K562 (cell line): ENCODE measurements around the gene EGR4. TPM values are rescaled to one million over a fixed set of nuclear protein-coding genes. Genes with fewer than 3 reads are reported as not detected.

Source experiments
- ATAC-seq: fragments of 200-7000 bp; cut with Tn5 transposase; 3 replicates; pipeline ENCODE4 v1.9.1; 2020; ENCODE audit warnings: moderate library complexity
- BruUV-seq: library from RNA; stranded (reverse); fragments of 400-500 nt; replicated peaks from 2 replicates; lab custom pipeline; 2021; lab: Mats Ljungman, UMichigan
- CTCF ChIA-PET: fragments of 300-600 bp; formaldehyde crosslinking; extraction: SDS; loops from one replicate; lab custom pipeline; 2021; ENCODE audit warnings: low intra/inter-chr PET ratio; lab: Yijun Ruan, JAX
- POLR2A ChIA-PET: fragments of 300-600, 350-650 bp; sonication (Branson Sonifier 250); formaldehyde crosslinking; extraction: SDS; loops from one replicate; lab custom pipeline; 2021; ENCODE audit warnings: antibody characterized with exemption, inconsistent platforms; lab: Yijun Ruan, JAX
- DNase-seq, 4 experiments: peaks; one replicate each; pipeline versions ENCODE4 v3.0.0 to v3.0.0-alpha.2; 2011 to 2018; ENCODE audit warnings: low spot score in 3 of 4, mixed read lengths in 3 of 4; ENCODE audit errors: extremely low read depth in 1 of 4
- FAIRE-seq: peaks from 2 replicates; lab custom pipeline; 2011; peaks lifted over from hg19 to GRCh38; lab: Jason Lieb, UNC
- H2AFZ ChIP-seq: 2 replicates; pipeline ENCODE4 v1.6.0; 2011; ENCODE audit warnings: low read depth, low read length, control low read depth, inconsistent platforms
- H3K27ac ChIP-seq: fragments of 200-600 bp; 3 replicates; pipeline ENCODE4 v1.8.0; 2011; ENCODE audit warnings: low read depth, mild to moderate bottlenecking, control low read depth, inconsistent platforms, low read length, moderate library complexity, mixed read lengths; ENCODE audit errors: extremely low read depth
- H3K27me3 ChIP-seq, 2 experiments: fragments of 300-600 bp in 1 of 2; 2 replicates in 1 of 2; 3 replicates in 1 of 2; pipeline versions ENCODE4 v1.6.0 to v1.8.0; 2011; ENCODE audit warnings: inconsistent platforms in 2 of 2, low read length in 2 of 2, mild to moderate bottlenecking in 1 of 2, mixed read lengths in 1 of 2, moderate library complexity in 1 of 2; ENCODE audit not compliant: control insufficient read depth in 2 of 2, insufficient read depth in 2 of 2
- H3K36me3 ChIP-seq: fragments of 300-600 bp; 3 replicates; pipeline ENCODE4 v1.8.0; 2011; ENCODE audit warnings: mild to moderate bottlenecking, low read length, inconsistent platforms; ENCODE audit not compliant: control insufficient read depth, insufficient read depth
- H3K4me1 ChIP-seq, 2 experiments: fragments of 200-600 bp in 1 of 2; replicated peaks in 1 of 2; 2 replicates in 1 of 2; 3 replicates in 1 of 2; pipeline versions ENCODE4 v1.5.1 to v1.8.0; 2011; ENCODE audit warnings: inconsistent platforms in 2 of 2, low read length in 2 of 2, mild to moderate bottlenecking in 1 of 2, mixed read lengths in 1 of 2, moderate library complexity in 1 of 2; ENCODE audit not compliant: control insufficient read depth in 2 of 2, insufficient read depth in 2 of 2
- H3K4me2 ChIP-seq: 2 replicates; pipeline ENCODE4 v1.6.1; 2011; ENCODE audit warnings: low read length, control low read depth, inconsistent platforms, mixed read lengths; ENCODE audit not compliant: insufficient read depth
- H3K4me3 ChIP-seq: fragments of 200-600 bp; sonication (generic), shearing (Covaris generic); 2 replicates; pipeline ENCODE4 v1.5.1; 2016; ENCODE audit warnings: control low read depth, inconsistent platforms
- H3K79me2 ChIP-seq: fragments of 200-600 bp; 3 replicates; pipeline ENCODE4 v1.8.0; 2011; ENCODE audit warnings: low read length, inconsistent platforms; ENCODE audit not compliant: control insufficient read depth, insufficient read depth
- H3K9ac ChIP-seq, 2 experiments: 2 replicates each; pipeline versions ENCODE4 v1.6.0 to v1.6.1; 2011; ENCODE audit warnings: low read depth in 2 of 2, low read length in 2 of 2, control low read depth in 1 of 2, inconsistent platforms in 1 of 2, mild to moderate bottlenecking in 1 of 2, mixed read lengths in 1 of 2; ENCODE audit not compliant: insufficient read depth in 1 of 2
- H3K9me1 ChIP-seq: one replicate; pipeline ENCODE4 v1.6.0; 2011; ENCODE audit warnings: inconsistent platforms, mild to moderate bottlenecking, low read length, moderate library complexity; ENCODE audit not compliant: control insufficient read depth, insufficient read depth
- H3K9me3 ChIP-seq: replicated peaks from 2 replicates; pipeline ENCODE4 v1.5.1; 2011; ENCODE audit warnings: low read depth, low read length, inconsistent platforms; ENCODE audit not compliant: control insufficient read depth, insufficient read depth
- H4K20me1 ChIP-seq: replicated peaks from 2 replicates; pipeline ENCODE4 v1.6.1; 2011; ENCODE audit warnings: low read length, inconsistent platforms, mixed read lengths; ENCODE audit not compliant: control insufficient read depth, insufficient read depth
- CREBBP ChIP-seq: IDR thresholded peaks from one replicate; pipeline ENCODE4 v1.6.1; 2012; ENCODE audit warnings: low read depth, mild to moderate bottlenecking, control low read depth, inconsistent platforms, low read length
- HBP1 ChIP-seq: fragments of 450-650 bp; formaldehyde crosslinking; IDR thresholded peaks from 2 replicates; pipeline ENCODE4 v1.4.0; 2022; ENCODE audit warnings: missing genetic modification characterization
- HNRNPH1 ChIP-seq: fragments of 200-400 bp; formaldehyde crosslinking; optimal IDR thresholded peaks from 2 replicates; pipeline ENCODE3; 2017; ENCODE audit warnings: low read depth, mild to moderate bottlenecking, low read length, moderate library complexity
- MAZ ChIP-seq, 2 experiments: fragments of 450-650 bp in 1 of 2; sonication (generic) in 1 of 2; formaldehyde crosslinking; IDR thresholded peaks in 1 of 2; conservative IDR thresholded peaks in 1 of 2; 2 replicates each; pipeline versions ENCODE4 v1.4.0 to v1.5.0; 2020; ENCODE audit warnings: mild to moderate bottlenecking in 1 of 2, missing genetic modification reagents in 1 of 2
- MTF1 ChIP-seq: fragments of 250-450 bp; sonication (Bioruptor Pico); IDR thresholded peaks from 2 replicates; pipeline ENCODE4 v1.9.0; 2021; ENCODE audit warnings: moderate library complexity, mild to moderate bottlenecking, inconsistent platforms, borderline replicate concordance
- NCOA6 ChIP-seq: fragments of 450-650 bp; IDR thresholded peaks from 2 replicates; pipeline ENCODE4 v1.6.1; 2017; ENCODE audit warnings: mild to moderate bottlenecking
- OTX1 ChIP-seq: fragments of 450-650 bp; formaldehyde crosslinking; IDR thresholded peaks from 2 replicates; pipeline ENCODE4 v1.4.0; 2022; ENCODE audit warnings: mild to moderate bottlenecking
- TFE3 ChIP-seq: fragments of 450-650 bp; formaldehyde crosslinking; IDR thresholded peaks from 2 replicates; pipeline ENCODE4 v1.4.0; 2020; ENCODE audit warnings: mild to moderate bottlenecking, mixed read lengths
- ZBTB9 ChIP-seq: fragments of 450-650 bp; formaldehyde crosslinking; IDR thresholded peaks from 2 replicates; pipeline ENCODE4 v1.4.0; 2020; ENCODE audit warnings: mild to moderate bottlenecking, moderate library complexity
- ZNF232 ChIP-seq: sonication (generic); formaldehyde crosslinking; IDR thresholded peaks from 2 replicates; pipeline ENCODE4 v1.8.0; 2022; ENCODE audit warnings: mild to moderate bottlenecking, missing genetic modification reagents
- ZNF280B ChIP-seq: fragments of 250-450 bp; sonication (Bioruptor Pico); IDR thresholded peaks from 2 replicates; pipeline ENCODE4 v1.5.1; 2021; ENCODE audit warnings: mild to moderate bottlenecking
- ZNF311 ChIP-seq: fragments of 250-450 bp; sonication (Bioruptor Pico); IDR thresholded peaks from 2 replicates; pipeline ENCODE4 v1.4.0; 2020; ENCODE audit warnings: mild to moderate bottlenecking, moderate library complexity
- ZNF395 ChIP-seq: fragments of 200-800 bp; sonication (Bioruptor generic); IDR thresholded peaks from 2 replicates; pipeline ENCODE4 v1.6.1; 2017; ENCODE audit warnings: missing genetic modification characterization, missing compliant biosample characterization
- ZZZ3 ChIP-seq: fragments of 450-650 bp; IDR thresholded peaks from 2 replicates; pipeline ENCODE4 v1.6.1; 2016; ENCODE audit warnings: antibody characterized with exemption, mild to moderate bottlenecking, moderate library complexity
- WGBS: fragments of 100-300 bp; shearing (Covaris generic); methylation state at CpG from one replicate; pipeline ENCODE4 v1.1.6; 2016; ENCODE audit warnings: low coverage, mixed read lengths; ENCODE audit not compliant: insufficient coverage; ENCODE audit errors: missing lambda C conversion rate; 5-methylcytosine and 5-hydroxymethylcytosine counted together
- in situ Hi-C: fragments of 300-500 bp; cut with MboI; formaldehyde crosslinking; loops from 4 replicates; pipeline ENCODE4 v1.15.0; 2018; ENCODE audit warnings: inconsistent platforms, mixed read lengths
- intact Hi-C: fragments of 100-400 bp; cut with micrococcal nuclease; formaldehyde crosslinking; loops from 2 replicates; pipeline ENCODE4 v1.14.2; 2022
- polyA plus RNA-seq, 8 experiments: library from polyadenylated mRNA; depleted of rRNA in 4 of 8; stranded (reverse) in 5 of 8; unstranded in 3 of 8; fragments of >200 nt; fragmentation: Nextera tagmentation in 2 of 8; fragmentation: Illumina TruSeq in 1 of 8; extraction: Ambion mirVana in 2 of 8; extraction: Trizol in 1 of 8; gene quantifications; 2 replicates each; pipeline versions ENCODE4 v1.2.1 to v1.2.3, GENCODE V29; 2011 to 2014; ENCODE audit warnings: inconsistent platforms in 1 of 8, missing spikeins in 1 of 8
- total RNA-seq, 7 experiments: library from RNA; depleted of rRNA in 6 of 7; stranded (reverse); fragments of >200 nt in 6 of 7; fragmentation: Illumina TruSeq in 2 of 7; extraction: Trizol in 2 of 7; gene quantifications; 2 replicates each; pipeline versions ENCODE4 v1.2.1 to v1.2.3, GENCODE V29; 2011 to 2021; ENCODE audit warnings: low replicate concordance in 1 of 7

EGR4 gene
- total and polyA plus RNA-seq, 9 of the 15 experiments (the other 6 are each of a cell fraction or from before 2014, with no cell fraction given), result not detected

GRCh38 chr2:73300926-73301325, 7.6 kb upstream of the EGR4 start (continued):
- TF ChIP-seq HBP1 (CRISPR knock-in tag) (no peak), ZBTB9 (no peak)

- POLR2A ChIA-PET, result no interaction called here
- H3K4me2 ChIP-seq, result no peak overlapping the region
- H3K9me1 ChIP-seq, result peaks cover 2% of the 10 kb centered on the region
- H3K36me3 ChIP-seq, result no peaks in the 10 kb centered on the region
- no peaks in the 10 kb centered on the region for H4K20me1 ChIP-seq
- in situ Hi-C loops (no loop called here), intact Hi-C loops (loop anchor here (5.0 kb wide), 1 partner anchor 75 kb away; no protein-coding TSS in a partner anchor)
- H3K27me3 ChIP-seq, result peaks cover 7 to 46% of the 10 kb centered on the region in 2 experiments; a peak in 4 of 5 replicates
- no peaks in the 10 kb centered on the region for H3K9me3 ChIP-seq
- BruUV-seq, result no TSS peak
- no peak overlapping the region for H3K9ac ChIP-seq
- FAIRE-seq (no peak), DNase-seq (no peak), ATAC-seq (no peak)
- H3K4me3 ChIP-seq, result no peak overlapping the region
- WGBS, result 0% methylated on average over 3 of the region's 4 CpGs
- CTCF ChIA-PET, result no interaction called here
- H2AFZ ChIP-seq, result no peak overlapping the region
- H3K4me1 ChIP-seq, result peaks cover 0 to 12% of the 10 kb centered on the region in 2 experiments; a peak in 2 of 5 replicates
- no peak overlapping the region for H3K27ac ChIP-seq
- no peaks in the 10 kb centered on the region for H3K79me2 ChIP-seq
- TF ChIP-seq ZNF311 (CRISPR knock-in tag) (no peak), TFE3 (CRISPR knock-in tag) (no peak), HNRNPH1 (no peak), ZNF232 (no peak), NCOA6 (no peak), ZNF280B (CRISPR knock-in tag) (no peak), MAZ (CRISPR knock-in tag; conservative IDR thresholded peaks at IDR 0.05 in 1 of 2, IDR thresholded peaks at IDR 0.05 in 1 of 2) (no peak), MTF1 (no peak), ZNF395 (no peak), ZZZ3 (no peak), OTX1 (CRISPR knock-in tag) (no peak), CREBBP (no peak)
Observed at GRCh38 chr2:73297586-73297985, 4.2 kb upstream of the EGR4 start.
